Measurements from ENCODE around the gene MLN.

DNA sequence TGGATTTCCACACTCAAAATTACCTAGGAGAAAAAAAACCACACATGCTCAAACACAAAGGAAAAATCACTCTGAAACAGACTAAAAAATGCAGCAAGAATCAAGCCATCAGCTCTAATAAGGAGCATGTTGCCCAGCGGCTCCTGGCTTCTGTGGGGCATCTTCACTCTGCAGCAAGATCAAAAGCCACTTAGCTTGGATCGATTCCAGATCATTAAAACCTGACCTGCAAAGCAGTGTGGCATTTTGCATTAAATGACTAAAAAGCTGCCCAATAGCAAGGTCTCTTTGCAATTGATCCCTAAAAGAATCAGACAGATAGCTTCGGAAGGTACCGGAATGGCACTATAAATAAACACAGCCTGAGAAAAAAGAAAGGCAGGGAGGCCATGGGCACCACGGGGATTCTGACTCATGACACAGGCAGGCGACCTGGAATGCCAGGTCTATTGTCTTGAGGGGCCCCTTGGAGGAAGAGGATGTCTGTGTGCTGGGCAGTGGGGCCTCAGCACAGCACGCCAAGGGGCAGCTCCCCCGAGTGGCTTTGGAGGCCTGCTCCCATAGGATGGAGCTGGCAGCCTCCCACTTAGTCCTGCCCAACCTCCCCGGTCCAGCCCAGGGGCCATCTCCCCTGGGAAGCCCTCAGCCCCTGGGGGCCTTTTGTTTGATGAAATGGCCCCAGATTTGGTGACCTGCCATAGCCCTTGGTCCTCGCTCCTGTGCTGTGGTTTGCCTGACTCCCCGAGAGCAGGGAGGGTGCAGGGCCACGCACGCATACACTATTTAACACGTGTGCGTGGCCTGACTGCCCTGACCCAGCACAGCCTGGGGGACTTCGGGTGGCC lies 22.4 kb downstream of the MLN start:
- TF ChIP-seq, protein P1, sequence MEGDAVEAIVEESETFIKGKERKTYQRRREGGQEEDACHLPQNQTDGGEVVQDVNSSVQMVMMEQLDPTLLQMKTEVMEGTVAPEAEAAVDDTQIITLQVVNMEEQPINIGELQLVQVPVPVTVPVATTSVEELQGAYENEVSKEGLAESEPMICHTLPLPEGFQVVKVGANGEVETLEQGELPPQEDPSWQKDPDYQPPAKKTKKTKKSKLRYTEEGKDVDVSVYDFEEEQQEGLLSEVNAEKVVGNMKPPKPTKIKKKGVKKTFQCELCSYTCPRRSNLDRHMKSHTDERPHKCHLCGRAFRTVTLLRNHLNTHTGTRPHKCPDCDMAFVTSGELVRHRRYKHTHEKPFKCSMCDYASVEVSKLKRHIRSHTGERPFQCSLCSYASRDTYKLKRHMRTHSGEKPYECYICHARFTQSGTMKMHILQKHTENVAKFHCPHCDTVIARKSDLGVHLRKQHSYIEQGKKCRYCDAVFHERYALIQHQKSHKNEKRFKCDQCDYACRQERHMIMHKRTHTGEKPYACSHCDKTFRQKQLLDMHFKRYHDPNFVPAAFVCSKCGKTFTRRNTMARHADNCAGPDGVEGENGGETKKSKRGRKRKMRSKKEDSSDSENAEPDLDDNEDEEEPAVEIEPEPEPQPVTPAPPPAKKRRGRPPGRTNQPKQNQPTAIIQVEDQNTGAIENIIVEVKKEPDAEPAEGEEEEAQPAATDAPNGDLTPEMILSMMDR (IDR thresholded peaks at IDR 0.05) = no peak
- TF ChIP-seq POLR2A (IDR thresholded peaks at IDR 0.05) = no peak

Measured in transverse colon (tissue), 3 donors.